MM.1S (cell line): Measurements from ENCODE around the gene SLC25A25.

ENCODE experiments used
- DNase-seq: peaks from one replicate; pipeline ENCODE4 v3.0.0-alpha.2; 2015
- H2AFZ ChIP-seq: fragments of 300-600 bp; sonication (generic); 2 replicates; pipeline ENCODE4 v1.6.0; 2016; ENCODE audit warnings: antibody characterized with exemption, low read length
- H3F3A ChIP-seq: fragments of 300-600 bp; sonication (generic); 2 replicates; pipeline ENCODE4 v1.6.1; 2016; ENCODE audit warnings: mild to moderate bottlenecking, antibody characterized with exemption, low read length, moderate library complexity, mixed read lengths; ENCODE audit not compliant: insufficient read depth
- H3K27ac ChIP-seq: fragments of 300-600 bp; sonication (generic); 2 replicates; pipeline ENCODE4 v1.5.1; 2016; ENCODE audit warnings: mild to moderate bottlenecking, low read length
- H3K27me3 ChIP-seq: fragments of 300-600 bp; sonication (generic); replicated peaks from 2 replicates; pipeline ENCODE4 v1.6.0; 2016; ENCODE audit warnings: low read length; ENCODE audit not compliant: insufficient read depth
- H3K36me3 ChIP-seq: fragments of 300-600 bp; sonication (generic); replicated peaks from 2 replicates; pipeline ENCODE4 v1.6.1; 2016; ENCODE audit warnings: mild to moderate bottlenecking, low read length, mixed read lengths; ENCODE audit not compliant: insufficient read depth
- H3K4me1 ChIP-seq: fragments of 300-600 bp; sonication (generic); 2 replicates; pipeline ENCODE4 v1.6.1; 2016; ENCODE audit warnings: low read length, mixed read lengths
- H3K4me2 ChIP-seq: fragments of 300-600 bp; sonication (generic); 2 replicates; pipeline ENCODE4 v1.6.0; 2016; ENCODE audit warnings: low read depth, low read length
- H3K4me3 ChIP-seq: fragments of 300-600 bp; sonication (generic); 2 replicates; pipeline ENCODE4 v1.5.1; 2016; ENCODE audit warnings: low read length, mixed read lengths
- H3K79me2 ChIP-seq: fragments of 300-600 bp; sonication (generic); 2 replicates; pipeline ENCODE4 v1.6.1; 2016; ENCODE audit warnings: mixed run types, low read length, mixed read lengths
- H3K9ac ChIP-seq: fragments of 300-600 bp; sonication (generic); 2 replicates; pipeline ENCODE4 v1.6.1; 2016; ENCODE audit warnings: low read length, mixed read lengths
- H3K9me2 ChIP-seq: fragments of 300-600 bp; sonication (generic); replicated peaks from 2 replicates; pipeline ENCODE4 v1.6.1; 2016; ENCODE audit warnings: mild to moderate bottlenecking, low read length, mixed read lengths; ENCODE audit not compliant: insufficient read depth
- H3K9me3 ChIP-seq: fragments of 300-600 bp; sonication (generic); replicated peaks from 2 replicates; pipeline ENCODE4 v1.6.1; 2016; ENCODE audit warnings: mild to moderate bottlenecking, low read length, mixed read lengths; ENCODE audit not compliant: insufficient read depth
- H4K20me1 ChIP-seq: fragments of 300-600 bp; sonication (generic); 2 replicates; pipeline ENCODE4 v1.6.1; 2016; ENCODE audit warnings: mild to moderate bottlenecking, low read length, moderate library complexity, mixed read lengths; ENCODE audit not compliant: insufficient read depth
- EZH2 ChIP-seq: fragments of 300-600 bp; sonication (generic); optimal IDR thresholded peaks from 2 replicates; pipeline ENCODE3; 2017; ENCODE audit warnings: low read depth, mild to moderate bottlenecking, antibody characterized with exemption, low read length, mixed read lengths
- EZH2phosphoT487 ChIP-seq: fragments of 300-600 bp; sonication (generic); IDR thresholded peaks from 2 replicates; pipeline ENCODE4 v1.6.1; 2018; ENCODE audit warnings: antibody characterized with exemption, low read length
- TF ChIP-seq, protein P1 (sequence below): fragments of 300-600 bp; sonication (generic); IDR thresholded peaks from 2 replicates; pipeline ENCODE4 v1.5.1; 2016; ENCODE audit warnings: antibody characterized with exemption, low read length, mixed read lengths

Gene SLC25A25

DNA sequence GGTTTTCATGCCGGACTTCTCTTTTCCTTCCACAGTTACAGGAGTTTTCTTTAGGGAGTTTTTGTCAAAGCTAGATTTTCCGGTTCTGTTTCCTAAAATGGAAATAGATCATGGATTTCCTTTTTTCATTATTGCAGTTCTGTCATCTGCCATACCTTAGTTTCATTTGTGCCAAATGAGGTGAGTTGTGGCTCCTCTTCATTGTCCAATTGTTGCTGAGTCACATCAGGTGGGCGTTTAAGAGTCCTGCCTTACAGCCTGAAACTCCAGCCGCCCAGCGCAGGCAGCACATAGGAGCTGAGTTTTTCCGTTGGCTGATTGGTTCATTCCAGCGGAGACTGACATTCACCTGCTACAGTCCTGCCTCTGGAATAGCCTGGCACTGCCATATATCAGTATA lies 14.1 kb downstream of the SLC25A25 start:
- Histone ChIP-seq H3K4me3 (peak overlapping the region; percentile 48), H3K4me2 (peak overlapping the region; percentile 85), H4K20me1 (peaks cover 4% of the 10 kb centered on the region; the same call in 1 of the 2 replicates), H3K9ac (peak overlapping the region; percentile 61), H3K79me2 (peaks cover 99% of the 10 kb centered on the region), H3K27ac (peak overlapping the region; percentile 97), H3K27me3 (no peaks in the 10 kb centered on the region), H2AFZ (no peak overlapping the region), H3K9me2 (no peaks in the 10 kb centered on the region), H3K36me3 (no peaks in the 10 kb centered on the region; the same call in 1 of the 2 replicates), H3F3A (peaks cover 50% of the 10 kb centered on the region), H3K4me1 (peaks cover 48% of the 10 kb centered on the region), H3K9me3 (no peaks in the 10 kb centered on the region)
- peak; percentile 86 for DNase-seq
- no peak for TF ChIP-seq EZH2
- TF ChIP-seq, protein P1, sequence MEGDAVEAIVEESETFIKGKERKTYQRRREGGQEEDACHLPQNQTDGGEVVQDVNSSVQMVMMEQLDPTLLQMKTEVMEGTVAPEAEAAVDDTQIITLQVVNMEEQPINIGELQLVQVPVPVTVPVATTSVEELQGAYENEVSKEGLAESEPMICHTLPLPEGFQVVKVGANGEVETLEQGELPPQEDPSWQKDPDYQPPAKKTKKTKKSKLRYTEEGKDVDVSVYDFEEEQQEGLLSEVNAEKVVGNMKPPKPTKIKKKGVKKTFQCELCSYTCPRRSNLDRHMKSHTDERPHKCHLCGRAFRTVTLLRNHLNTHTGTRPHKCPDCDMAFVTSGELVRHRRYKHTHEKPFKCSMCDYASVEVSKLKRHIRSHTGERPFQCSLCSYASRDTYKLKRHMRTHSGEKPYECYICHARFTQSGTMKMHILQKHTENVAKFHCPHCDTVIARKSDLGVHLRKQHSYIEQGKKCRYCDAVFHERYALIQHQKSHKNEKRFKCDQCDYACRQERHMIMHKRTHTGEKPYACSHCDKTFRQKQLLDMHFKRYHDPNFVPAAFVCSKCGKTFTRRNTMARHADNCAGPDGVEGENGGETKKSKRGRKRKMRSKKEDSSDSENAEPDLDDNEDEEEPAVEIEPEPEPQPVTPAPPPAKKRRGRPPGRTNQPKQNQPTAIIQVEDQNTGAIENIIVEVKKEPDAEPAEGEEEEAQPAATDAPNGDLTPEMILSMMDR = no peak
- no peak for TF ChIP-seq EZH2phosphoT487

- Histone ChIP-seq H3K27ac (no peak overlapping the region), H3K27me3 (no peaks in the 10 kb centered on the region), H3K4me2 (no peak overlapping the region), H3K4me1 (peaks cover 28% of the 10 kb centered on the region), H3K36me3 (peaks cover under 1% of the 10 kb centered on the region; the same call in 1 of the 2 replicates), H3K79me2 (peaks cover 99% of the 10 kb centered on the region), H2AFZ (no peak overlapping the region), H4K20me1 (peaks cover 11% of the 10 kb centered on the region), H3K9me3 (no peaks in the 10 kb centered on the region), H3K9me2 (no peaks in the 10 kb centered on the region), H3K4me3 (no peak overlapping the region), H3F3A (peaks cover 28% of the 10 kb centered on the region), H3K9ac (no peak overlapping the region)
- TF ChIP-seq EZH2phosphoT487 = no peak
- no peak for DNase-seq
Measured at GRCh38 chr9:128084746-128085145, 16.7 kb downstream of the SLC25A25 start.

- DNase-seq = no peak
- peaks cover 99% of the 10 kb centered on the region for H3K79me2 ChIP-seq
Measured at GRCh38 chr9:128085943-128086342, 17.9 kb downstream of the SLC25A25 start.

DNA sequence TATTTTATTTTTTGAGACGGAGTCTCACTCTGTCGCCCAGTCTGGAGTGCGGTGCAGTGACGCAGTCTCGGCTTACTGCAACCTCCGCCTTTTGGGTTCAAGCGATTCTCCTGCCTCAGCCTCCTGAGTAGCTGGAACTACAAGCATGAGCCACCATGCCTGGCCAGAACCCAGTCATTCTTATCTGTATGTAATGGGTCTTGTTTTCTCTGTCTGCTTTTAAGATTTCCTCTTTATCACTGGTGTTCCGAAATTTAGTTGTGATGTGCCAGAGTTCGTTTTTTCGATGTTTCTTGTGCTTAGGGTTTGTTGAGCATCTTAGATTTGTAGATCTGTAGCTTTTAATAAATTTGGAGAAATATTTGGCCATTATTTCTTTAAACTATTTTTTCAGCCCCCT lies 19.2 kb downstream of the SLC25A25 start:
- no peak overlapping the region for H3K4me3 ChIP-seq
- H3K9me2 ChIP-seq = no peaks in the 10 kb centered on the region
- peaks cover 6% of the 10 kb centered on the region; the same call in 1 of the 2 replicates for H3K4me1 ChIP-seq
- H3K9ac ChIP-seq = no peak overlapping the region
- H3K27ac ChIP-seq = no peak overlapping the region
- TF ChIP-seq EZH2 = no peak
- TF ChIP-seq EZH2phosphoT487 = no peak
- TF ChIP-seq, protein P1 = no peak
- peaks cover 28% of the 10 kb centered on the region for H4K20me1 ChIP-seq
- DNase-seq = no peak
- peaks cover 6% of the 10 kb centered on the region for H3F3A ChIP-seq
- no peak overlapping the region for H2AFZ ChIP-seq
- H3K27me3 ChIP-seq = no peaks in the 10 kb centered on the region
- H3K4me2 ChIP-seq = no peak overlapping the region
- peaks cover 99% of the 10 kb centered on the region for H3K79me2 ChIP-seq
- H3K36me3 ChIP-seq = peaks cover 3% of the 10 kb centered on the region; the same call in 1 of the 2 replicates
- H3K9me3 ChIP-seq = no peaks in the 10 kb centered on the region

More at GRCh38 chr9:128085943-128086342, 17.9 kb downstream of the SLC25A25 start:
- Histone ChIP-seq H3K27me3 (no peaks in the 10 kb centered on the region), H3K4me2 (no peak overlapping the region), H3K4me1 (peaks cover 16% of the 10 kb centered on the region), H3K4me3 (no peak overlapping the region), H3K36me3 (peaks cover 3% of the 10 kb centered on the region; the same call in 1 of the 2 replicates), H2AFZ (no peak overlapping the region), H3K9ac (no peak overlapping the region), H4K20me1 (peaks cover 15% of the 10 kb centered on the region), H3K9me3 (no peaks in the 10 kb centered on the region), H3F3A (peaks cover 19% of the 10 kb centered on the region), H3K9me2 (no peaks in the 10 kb centered on the region), H3K27ac (no peak overlapping the region)
- TF ChIP-seq EZH2 (no peak), EZH2phosphoT487 (no peak)
- TF ChIP-seq, protein P1 = no peak
